C4-2B (cell line): ENCODE measurements around the gene IL1A.

Source experiments
- H3K27ac ChIP-seq: fragments of 450-650 bp; 2 replicates; pipeline ENCODE4 v1.5.1; 2017
- CTCF ChIP-seq: fragments of 450-650 bp; conservative IDR thresholded peaks from 2 replicates; pipeline ENCODE4 v1.5.1; 2017; ENCODE audit warnings: mild to moderate bottlenecking
- ZFX ChIP-seq: fragments of 450-650 bp; IDR thresholded peaks from 2 replicates; pipeline ENCODE4 v1.6.1; 2017

The IL1A gene

GRCh38 chr2:112740527-112740926 is 43.8 kb downstream of the IL1A start:
- H3K27ac ChIP-seq = no peak overlapping the region
- TF ChIP-seq ZFX (no peak), CTCF (no peak)

- no peak for TF ChIP-seq CTCF
- TF ChIP-seq ZFX = no peak
- H3K27ac ChIP-seq = no peak overlapping the region
These were observed 46.6 kb downstream of the IL1A start for GRCh38 chr2:112737542-112738232.

DNA sequence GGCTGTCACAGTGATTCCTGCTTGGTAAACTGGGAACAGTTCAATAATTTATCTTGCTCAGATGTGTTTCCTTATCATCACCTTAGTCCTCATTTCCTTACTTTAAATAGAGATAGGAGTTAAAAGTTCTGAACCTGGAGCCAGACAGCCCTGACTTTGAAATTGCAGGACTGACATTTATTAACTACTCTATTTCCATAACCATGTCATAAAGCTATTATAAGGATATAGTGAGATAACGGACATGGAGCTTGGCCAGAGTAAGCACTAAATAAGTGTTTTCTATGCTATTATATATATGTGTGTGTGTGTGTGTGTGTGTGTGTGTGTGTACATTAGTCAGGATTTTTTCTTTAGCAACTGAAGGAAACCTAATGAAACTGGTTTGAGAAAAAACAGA is 50.4 kb downstream of the IL1A start:
- no peak for TF ChIP-seq ZFX
- TF ChIP-seq CTCF = no peak
- no peak overlapping the region for H3K27ac ChIP-seq

DNA sequence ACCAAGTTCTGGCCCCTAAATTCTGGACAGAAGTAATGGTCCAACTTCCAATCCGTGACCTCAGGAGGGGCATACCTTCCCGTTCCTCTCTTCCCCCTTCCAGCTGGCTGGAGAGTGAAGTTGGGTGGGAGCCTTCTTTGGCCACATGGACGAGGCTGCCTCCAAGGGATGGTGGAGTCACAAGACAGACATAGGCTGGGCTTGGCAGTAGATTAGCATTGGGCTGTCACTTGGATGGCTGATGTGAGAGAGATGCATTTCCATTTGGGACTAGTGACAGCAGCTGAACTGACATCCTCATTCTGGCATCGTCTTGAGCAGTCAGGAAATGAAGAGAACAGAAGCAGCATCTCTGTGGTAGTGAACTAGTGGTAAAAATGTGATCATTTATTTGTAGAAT is 50.8 kb downstream of the IL1A start:
- TF ChIP-seq ZFX (no peak), CTCF (no peak)
- H3K27ac ChIP-seq = no peak overlapping the region

GRCh38 chr2:112731479-112731878 is 52.8 kb downstream of the IL1A start:
- TF ChIP-seq ZFX = no peak
- no peak for TF ChIP-seq CTCF
- H3K27ac ChIP-seq = no peak overlapping the region

- no peak overlapping the region for H3K27ac ChIP-seq
- no peak for TF ChIP-seq CTCF
- TF ChIP-seq ZFX = no peak
These were observed 53.5 kb downstream of the IL1A start for GRCh38 chr2:112730791-112731190.

DNA sequence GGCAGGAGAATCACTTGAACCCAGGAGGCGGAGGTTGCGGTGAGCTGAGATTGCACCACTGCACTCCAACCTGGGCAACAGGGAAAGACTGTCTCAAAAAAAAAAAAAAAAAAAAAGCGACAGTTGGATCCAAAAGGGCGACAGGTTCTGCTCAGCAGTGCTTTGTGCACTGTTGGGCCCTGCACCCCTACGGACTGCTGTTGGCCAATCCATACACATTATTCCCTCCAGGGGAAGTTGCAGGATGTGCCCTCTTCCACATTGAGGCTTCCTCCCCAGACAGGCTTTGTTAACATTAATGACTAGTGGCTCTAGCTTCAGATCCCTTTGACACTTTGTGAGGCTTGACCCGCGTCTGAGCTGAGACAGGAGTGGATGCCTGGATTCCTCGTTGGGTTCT is 54.1 kb downstream of the IL1A start:
- H3K27ac ChIP-seq = no peak overlapping the region
- TF ChIP-seq ZFX (no peak), CTCF (no peak)
